ENCODE data around the gene VSIG10L2. TPM values are rescaled to one million over a fixed set of nuclear protein-coding genes. Genes with fewer than 3 reads are reported as not detected.

Gene VSIG10L2
- total RNA-seq, 1 experiment from 2014 or later, result not detected

GRCh38 chr11:125931116-125931515, 14.7 kb upstream of the VSIG10L2 start:
- H3K36me3 ChIP-seq (ENCODE audit: control insufficient read depth, insufficient read depth, low read length), result no peaks in the 10 kb centered on the region
- H3K9me3 ChIP-seq, result no peaks in the 10 kb centered on the region
- H3K4me1 ChIP-seq, result no peaks in the 10 kb centered on the region
- no peak overlapping the region for H3K4me3 ChIP-seq (ENCODE audit: low read depth, low read length)
- TF ChIP-seq CTCF (IDR thresholded peaks at IDR 0.05; ENCODE audit: insufficient read depth in 1 of 2, low read depth in 1 of 2, low read length in 1 of 2, severe bottlenecking in 1 of 2, unreplicated experiment in 1 of 2), result no peak
- Mint-ChIP-seq H3K27ac (ENCODE audit: unreplicated experiment) (no peak overlapping the region), H3K9me3 (ENCODE audit: unreplicated experiment) (no peaks in the 10 kb centered on the region), H3K4me1 (ENCODE audit: low read depth, unreplicated experiment) (no peaks in the 10 kb centered on the region), H3K36me3 (ENCODE audit: insufficient read depth, unreplicated experiment) (no peaks in the 10 kb centered on the region), H3K4me3 (ENCODE audit: unreplicated experiment) (no peak overlapping the region), H3K27me3 (ENCODE audit: insufficient read depth, unreplicated experiment) (peaks cover 15% of the 10 kb centered on the region)
- intact Hi-C loops (cut with micrococcal nuclease; ENCODE audit: unreplicated experiment), result no loop called here
- no peaks in the 10 kb centered on the region for H3K27me3 ChIP-seq (replicated peaks; ENCODE audit: control insufficient read depth, insufficient read depth, low read length)
- ChIA-PET POLR2A (no interaction called here), CTCF (no interaction called here)
- no peak for DNase-seq
- no TSS peak for BruUV-seq (replicated peaks)

- POLR2A ChIA-PET, result no interaction called here
- H3K9me3 ChIP-seq, result no peaks in the 10 kb centered on the region
- intact Hi-C loops (cut with micrococcal nuclease; ENCODE audit: unreplicated experiment), result no loop called here
- H3K9me3 Mint-ChIP-seq (ENCODE audit: unreplicated experiment), result no peaks in the 10 kb centered on the region
- CTCF ChIA-PET, result interaction anchor here (0.6 kb wide), 1 partner anchor 381 kb away, joined by 3 read pairs; no protein-coding TSS in a partner anchor
- no peaks in the 10 kb centered on the region for H3K4me1 Mint-ChIP-seq (ENCODE audit: low read depth, unreplicated experiment)
- TF ChIP-seq CTCF (IDR thresholded peaks at IDR 0.05; ENCODE audit: insufficient read depth in 1 of 2, low read depth in 1 of 2, low read length in 1 of 2, severe bottlenecking in 1 of 2, unreplicated experiment in 1 of 2), result no peak
- H3K27ac Mint-ChIP-seq (ENCODE audit: unreplicated experiment), result no peak overlapping the region
- H3K4me3 ChIP-seq (ENCODE audit: low read depth, low read length), result no peak overlapping the region
- no peak overlapping the region for H3K4me3 Mint-ChIP-seq (ENCODE audit: unreplicated experiment)
- DNase-seq, result no peak
- H3K27me3 ChIP-seq (replicated peaks; ENCODE audit: control insufficient read depth, insufficient read depth, low read length), result no peaks in the 10 kb centered on the region
- H3K36me3 ChIP-seq (ENCODE audit: control insufficient read depth, insufficient read depth, low read length), result no peaks in the 10 kb centered on the region
- H3K27me3 Mint-ChIP-seq (ENCODE audit: insufficient read depth, unreplicated experiment), result peaks cover 15% of the 10 kb centered on the region
- BruUV-seq (replicated peaks), result no TSS peak
- no peaks in the 10 kb centered on the region for H3K4me1 ChIP-seq
- no peaks in the 10 kb centered on the region for H3K36me3 Mint-ChIP-seq (ENCODE audit: insufficient read depth, unreplicated experiment)
Observed at GRCh38 chr11:125931668-125932067, 14.2 kb upstream of the VSIG10L2 start.

- Mint-ChIP-seq H3K4me3 (ENCODE audit: unreplicated experiment) (no peak overlapping the region), H3K27ac (ENCODE audit: unreplicated experiment) (no peak overlapping the region), H3K4me1 (ENCODE audit: low read depth, unreplicated experiment) (no peaks in the 10 kb centered on the region), H3K9me3 (ENCODE audit: unreplicated experiment) (no peaks in the 10 kb centered on the region), H3K36me3 (ENCODE audit: insufficient read depth, unreplicated experiment) (no peaks in the 10 kb centered on the region), H3K27me3 (ENCODE audit: insufficient read depth, unreplicated experiment) (peaks cover 9% of the 10 kb centered on the region)
- Histone ChIP-seq H3K4me1 (no peaks in the 10 kb centered on the region), H3K27me3 (replicated peaks; ENCODE audit: control insufficient read depth, insufficient read depth, low read length) (no peaks in the 10 kb centered on the region), H3K9me3 (no peaks in the 10 kb centered on the region), H3K36me3 (ENCODE audit: control insufficient read depth, insufficient read depth, low read length) (no peaks in the 10 kb centered on the region), H3K4me3 (ENCODE audit: low read depth, low read length) (no peak overlapping the region)
- no peak for TF ChIP-seq CTCF (IDR thresholded peaks at IDR 0.05; ENCODE audit: insufficient read depth in 1 of 2, low read depth in 1 of 2, low read length in 1 of 2, severe bottlenecking in 1 of 2, unreplicated experiment in 1 of 2)
- POLR2A ChIA-PET, result no interaction called here
- DNase-seq, result no peak
- CTCF ChIA-PET, result no interaction called here
- BruUV-seq (replicated peaks), result no TSS peak
- intact Hi-C loops (cut with micrococcal nuclease; ENCODE audit: unreplicated experiment), result no loop called here
Observed at GRCh38 chr11:125932301-125932700, 13.5 kb upstream of the VSIG10L2 start.

All from Caco-2 (cell line).